Stimulated activated CD8-positive, alpha-beta memory T cell treated with anti-CD3 and anti-CD28 coated beads, Interleukin-7, amount 100 ng/mL, for 4 hours (primary cell): Measurements from ENCODE around the gene MYO1D.

Experiments used
- DNase-seq, 2 donors: peaks; one replicate each; pipeline ENCODE4 v3.0.0-alpha.2; 2020; ENCODE audit warnings: low read depth in 2 of 2

The MYO1D gene

GRCh38 chr17:32819035-32819434, 57.9 kb downstream of the MYO1D start:
- no peak for DNase-seq

- no peak for DNase-seq
Measured at GRCh38 chr17:32815460-32815859, 61.5 kb downstream of the MYO1D start.

- DNase-seq, result no peak
Measured at GRCh38 chr17:32814836-32815235, 62.1 kb downstream of the MYO1D start.

GRCh38 chr17:32813021-32813420, 63.9 kb downstream of the MYO1D start:
- DNase-seq, result no peak

GRCh38 chr17:32810690-32811089, 66.2 kb downstream of the MYO1D start:
- no peak for DNase-seq

GRCh38 chr17:32807577-32807976, 69.3 kb downstream of the MYO1D start:
- DNase-seq, result no peak

GRCh38 chr17:32806646-32807045, 70.3 kb downstream of the MYO1D start:
- DNase-seq, result no peak

- DNase-seq, result no peak
Measured at GRCh38 chr17:32805029-32805976, 71.6 kb downstream of the MYO1D start.

GRCh38 chr17:32803544-32803943, 73.4 kb downstream of the MYO1D start:
- no peak for DNase-seq

- DNase-seq, result no peak
Measured at GRCh38 chr17:32802306-32802705, 74.6 kb downstream of the MYO1D start.

- no peak for DNase-seq
Measured at GRCh38 chr17:32801641-32802040, 75.3 kb downstream of the MYO1D start.

GRCh38 chr17:32801193-32801592, 75.7 kb downstream of the MYO1D start:
- DNase-seq, result no peak

GRCh38 chr17:32798938-32799337, 78.0 kb downstream of the MYO1D start:
- no peak for DNase-seq

GRCh38 chr17:32795339-32795979, 81.5 kb downstream of the MYO1D start:
- no peak for DNase-seq

- DNase-seq, result no peak
Measured at GRCh38 chr17:32794533-32795246, 82.2 kb downstream of the MYO1D start.

GRCh38 chr17:32793841-32794240, 83.1 kb downstream of the MYO1D start:
- no peak for DNase-seq

- no peak for DNase-seq
Measured at GRCh38 chr17:32792207-32792606, 84.7 kb downstream of the MYO1D start.

GRCh38 chr17:32786169-32786568, 90.8 kb downstream of the MYO1D start:
- no peak for DNase-seq

GRCh38 chr17:32784113-32784512, 92.8 kb downstream of the MYO1D start:
- DNase-seq, result no peak

GRCh38 chr17:32783602-32784001, 93.3 kb downstream of the MYO1D start:
- DNase-seq, result no peak

- DNase-seq, result no peak
Measured at GRCh38 chr17:32780721-32781120, 96.2 kb downstream of the MYO1D start.

GRCh38 chr17:32777922-32778321, 99.0 kb downstream of the MYO1D start:
- DNase-seq, result no peak
